Endothelial cell of umbilical vein (primary cell): ENCODE results near the gene RHBDD3. TPM values are rescaled to one million over a fixed set of nuclear protein-coding genes. Genes with fewer than 3 reads are reported as not detected.

Experiments
- BruUV-seq: library from RNA; stranded (reverse); fragments of 400-500 nt; replicated peaks from 2 replicates; lab custom pipeline; 2021; lab: Mats Ljungman, UMichigan
- CTCF ChIA-PET: fragments of 300-600, 350-600 bp; sonication (Branson Sonifier 250); formaldehyde crosslinking; loops from one replicate; lab custom pipeline; 2021; ENCODE audit warnings: antibody characterized with exemption, inconsistent platforms; lab: Charles Lee
- POLR2A ChIA-PET: fragments of 300-600, 350-600 bp; sonication (Branson Sonifier 250); formaldehyde crosslinking; loops from one replicate; lab custom pipeline; 2021; ENCODE audit warnings: antibody characterized with exemption, inconsistent platforms; lab: Charles Lee
- DNase-seq: peaks from one replicate; pipeline ENCODE4 v3.0.0-alpha.2; 2011; ENCODE audit warnings: low read depth, low spot score
- FAIRE-seq: peaks from 2 replicates; lab custom pipeline; 2011; peaks lifted over from hg19 to GRCh38; lab: Jason Lieb, UNC
- H2AFZ ChIP-seq: 2 replicates; pipeline ENCODE4 v1.6.0; 2012; ENCODE audit warnings: low read depth, low read length, control low read depth, inconsistent platforms
- H3K27ac ChIP-seq: 2 replicates; pipeline ENCODE4 v1.5.1; 2011; ENCODE audit warnings: low read depth, mild to moderate bottlenecking, control low read depth, low read length, moderate library complexity; ENCODE audit not compliant: insufficient read depth
- H3K27me3 ChIP-seq, 2 experiments: 2 replicates each; pipeline versions ENCODE4 v1.6.0 to v1.6.1; 2011; ENCODE audit warnings: low read length in 2 of 2, mixed read lengths in 1 of 2; ENCODE audit not compliant: control insufficient read depth in 2 of 2, insufficient read depth in 2 of 2
- H3K36me3 ChIP-seq, 2 experiments: 2 replicates in 1 of 2; 3 replicates in 1 of 2; pipeline ENCODE4 v1.5.1; 2011; ENCODE audit warnings: low read length in 2 of 2, mild to moderate bottlenecking in 1 of 2, moderate library complexity in 1 of 2; ENCODE audit not compliant: control insufficient read depth in 2 of 2, insufficient read depth in 2 of 2; ENCODE audit errors: extremely low read depth in 1 of 2
- H3K4me1 ChIP-seq: 3 replicates; pipeline ENCODE4 v1.5.1; 2011; ENCODE audit warnings: mild to moderate bottlenecking, low read length; ENCODE audit not compliant: control insufficient read depth, insufficient read depth; ENCODE audit errors: extremely low read depth
- H3K4me2 ChIP-seq: 2 replicates; pipeline ENCODE4 v1.6.1; 2011; ENCODE audit warnings: low read length, control low read depth, mixed read lengths; ENCODE audit not compliant: insufficient read depth
- H3K4me3 ChIP-seq, 3 experiments: fragments of 200-600 bp in 1 of 3; sonication (generic), shearing (Covaris generic) in 1 of 3; replicated peaks in 1 of 3; 2 replicates each; pipeline ENCODE4 v1.5.1; 2011 to 2016; ENCODE audit warnings: control low read depth in 3 of 3, low read length in 3 of 3, mild to moderate bottlenecking in 2 of 3, inconsistent platforms in 1 of 3, low read depth in 1 of 3, moderate library complexity in 1 of 3; ENCODE audit not compliant: insufficient read depth in 1 of 3
- H3K79me2 ChIP-seq: 2 replicates; pipeline ENCODE4 v1.6.0; 2012; ENCODE audit warnings: low read length, inconsistent platforms; ENCODE audit not compliant: control insufficient read depth, insufficient read depth
- H3K9ac ChIP-seq: replicated peaks from 2 replicates; pipeline ENCODE3; 2011; ENCODE audit warnings: low read length, control low read depth; ENCODE audit not compliant: insufficient read depth; ENCODE audit errors: extremely low read depth
- H3K9me1 ChIP-seq: replicated peaks from 3 replicates; pipeline ENCODE4 v1.6.0; 2011; ENCODE audit warnings: mild to moderate bottlenecking, low read length; ENCODE audit not compliant: control insufficient read depth, insufficient read depth; ENCODE audit errors: extremely low read depth
- H3K9me3 ChIP-seq: replicated peaks from 2 replicates; pipeline ENCODE4 v1.5.1; 2012; ENCODE audit warnings: low read length, inconsistent platforms; ENCODE audit not compliant: control insufficient read depth, insufficient read depth
- H4K20me1 ChIP-seq: replicated peaks from 2 replicates; pipeline ENCODE3; 2011; ENCODE audit warnings: mild to moderate bottlenecking, low read length; ENCODE audit not compliant: control insufficient read depth, insufficient read depth; ENCODE audit errors: extremely low read depth
- EZH2 ChIP-seq: IDR thresholded peaks from 2 replicates; pipeline ENCODE4 v1.6.1; 2012; ENCODE audit warnings: borderline replicate concordance, low read depth, mild to moderate bottlenecking, moderate library complexity, low read length, inconsistent platforms; ENCODE audit not compliant: severe bottlenecking
- FOS ChIP-seq: IDR thresholded peaks from 2 replicates; pipeline ENCODE4 v1.6.1; 2011; ENCODE audit warnings: mild to moderate bottlenecking, low read length, moderate library complexity, borderline replicate concordance; ENCODE audit not compliant: insufficient read depth
- GATA2 ChIP-seq: IDR thresholded peaks from 2 replicates; pipeline ENCODE4 v1.7.0; 2011; ENCODE audit warnings: low read depth, mild to moderate bottlenecking, moderate library complexity, mixed read lengths, low read length; ENCODE audit not compliant: insufficient read length, insufficient read depth
- JUN ChIP-seq: IDR thresholded peaks from 2 replicates; pipeline ENCODE4 v1.6.1; 2011; ENCODE audit warnings: borderline replicate concordance, low read depth; ENCODE audit not compliant: insufficient read length, insufficient read depth
- MYC ChIP-seq: IDR thresholded peaks from one replicate; pipeline ENCODE4 v1.6.1; 2011; ENCODE audit warnings: mild to moderate bottlenecking, low read depth, low read length
- POLR2A ChIP-seq: IDR thresholded peaks from 2 replicates; pipeline ENCODE4 v1.6.1; 2012; ENCODE audit warnings: low read depth, mild to moderate bottlenecking, control low read depth, low read length
- POLR2AphosphoS5 ChIP-seq: IDR thresholded peaks from 2 replicates; pipeline ENCODE4 v1.6.1; 2012; ENCODE audit warnings: low read depth, mild to moderate bottlenecking, control low read depth, low read length, moderate library complexity; ENCODE audit not compliant: insufficient read depth
- dilution Hi-C: fragments of 300-500 bp; cut with MboI; formaldehyde crosslinking; loops from one replicate; pipeline ENCODE4 v1.15.0; 2019; ENCODE audit warnings: low sequenced_read_pairs; ENCODE audit not compliant: extremely low pct_ligation_motif_present
- intact Hi-C: fragments of 100-400 bp; cut with micrococcal nuclease; formaldehyde crosslinking; loops from one replicate; pipeline ENCODE4 v1.10.0; 2022
- polyA plus RNA-seq, 4 experiments: library from polyadenylated mRNA; depleted of rRNA in 3 of 4; stranded (reverse) in 3 of 4; unstranded in 1 of 4; fragments of >200 nt; gene quantifications; 2 replicates each; pipeline versions ENCODE4 v1.2.1 to v1.2.3, GENCODE V29; 2011 to 2012; ENCODE audit warnings: missing spikeins in 1 of 4
- total RNA-seq: library from RNA; stranded (reverse); gene quantifications from 2 replicates; pipeline ENCODE4 v1.2.3, GENCODE V29; 2021
- TF ChIP-seq, protein P1 (sequence below), 2 donors: IDR thresholded peaks; 1 replicate in 1 of 2; 2 replicates in 1 of 2; pipeline ENCODE4 v1.5.1; 2011; ENCODE audit warnings: low read length in 2 of 2, mild to moderate bottlenecking in 2 of 2, moderate library complexity in 2 of 2, control low read depth in 1 of 2, inconsistent platforms in 1 of 2, low read depth in 1 of 2; ENCODE audit not compliant: insufficient read depth in 1 of 2; ENCODE audit errors: extremely low read depth in 1 of 2
- TF ChIP-seq, protein P2 (sequence below): IDR thresholded peaks from 2 replicates; pipeline ENCODE4 v1.6.1; 2011; ENCODE audit not compliant: insufficient read depth, insufficient read length

Gene RHBDD3
- total and polyA plus RNA-seq, 2 donors (not counting 3 experiments of a cell fraction or from before 2014, with no cell fraction given), result 31.3 to 37.2 TPM

DNA sequence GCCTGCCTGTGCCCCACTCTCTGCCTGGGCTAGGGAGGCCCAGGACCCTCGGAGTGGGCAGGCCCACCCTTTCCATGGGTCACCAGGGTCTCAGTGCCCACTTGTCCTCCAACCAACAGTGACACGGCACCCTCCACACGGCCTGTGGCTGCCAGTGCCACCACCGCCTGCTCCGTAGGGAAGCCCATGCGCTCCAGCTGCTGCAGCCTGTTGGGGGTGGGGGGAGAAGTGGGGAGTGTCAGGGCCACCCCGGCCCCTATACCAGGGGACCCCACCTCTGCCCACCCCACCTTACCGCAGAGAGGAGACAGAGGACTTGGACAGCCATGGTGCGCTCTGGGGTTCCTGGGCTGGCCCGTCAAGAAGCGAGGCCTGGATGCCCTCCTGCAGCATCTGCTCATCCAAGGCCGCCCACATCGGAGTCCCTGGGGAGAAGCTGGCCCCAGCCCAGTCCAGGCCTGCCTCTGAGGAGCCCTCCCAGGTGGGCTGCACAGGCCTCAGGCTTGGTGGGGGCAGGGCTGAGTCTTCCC lies 7.7 kb downstream of the RHBDD3 start:
- CTCF ChIA-PET, result interaction anchor here (1.3 kb wide), 1 partner anchor 57 kb away, joined by 3 read pairs; no protein-coding TSS in a partner anchor
- dilution Hi-C loops, result no loop called here
- Histone ChIP-seq H3K27ac (no peak overlapping the region), H3K36me3 (peaks cover 0 to 13% of the 10 kb centered on the region in 2 experiments), H3K9ac (no peak overlapping the region), H3K79me2 (no peaks in the 10 kb centered on the region), H4K20me1 (no peaks in the 10 kb centered on the region), H3K9me3 (no peaks in the 10 kb centered on the region), H3K4me1 (no peaks in the 10 kb centered on the region), H3K4me3 (no peak overlapping the region), H2AFZ (no peak overlapping the region), H3K4me2 (no peak overlapping the region), H3K27me3 (no peaks in the 10 kb centered on the region), H3K9me1 (no peaks in the 10 kb centered on the region)
- POLR2A ChIA-PET, result interaction anchor here (1.7 kb wide), 1 partner anchor 11 kb away, joined by 3 read pairs; no protein-coding TSS in a partner anchor
- FAIRE-seq, result no peak
- no TSS peak for BruUV-seq
- DNase-seq, result no peak
- intact Hi-C loops, result no loop called here
- TF ChIP-seq, protein P1, sequence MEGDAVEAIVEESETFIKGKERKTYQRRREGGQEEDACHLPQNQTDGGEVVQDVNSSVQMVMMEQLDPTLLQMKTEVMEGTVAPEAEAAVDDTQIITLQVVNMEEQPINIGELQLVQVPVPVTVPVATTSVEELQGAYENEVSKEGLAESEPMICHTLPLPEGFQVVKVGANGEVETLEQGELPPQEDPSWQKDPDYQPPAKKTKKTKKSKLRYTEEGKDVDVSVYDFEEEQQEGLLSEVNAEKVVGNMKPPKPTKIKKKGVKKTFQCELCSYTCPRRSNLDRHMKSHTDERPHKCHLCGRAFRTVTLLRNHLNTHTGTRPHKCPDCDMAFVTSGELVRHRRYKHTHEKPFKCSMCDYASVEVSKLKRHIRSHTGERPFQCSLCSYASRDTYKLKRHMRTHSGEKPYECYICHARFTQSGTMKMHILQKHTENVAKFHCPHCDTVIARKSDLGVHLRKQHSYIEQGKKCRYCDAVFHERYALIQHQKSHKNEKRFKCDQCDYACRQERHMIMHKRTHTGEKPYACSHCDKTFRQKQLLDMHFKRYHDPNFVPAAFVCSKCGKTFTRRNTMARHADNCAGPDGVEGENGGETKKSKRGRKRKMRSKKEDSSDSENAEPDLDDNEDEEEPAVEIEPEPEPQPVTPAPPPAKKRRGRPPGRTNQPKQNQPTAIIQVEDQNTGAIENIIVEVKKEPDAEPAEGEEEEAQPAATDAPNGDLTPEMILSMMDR (IDR thresholded peaks at IDR 0.05; ENCODE audit: extremely low read depth in 1 of 2, insufficient read depth in 1 of 2, low read depth in 1 of 2, low read length in 2 of 2), result no peak
- TF ChIP-seq, protein P2, sequence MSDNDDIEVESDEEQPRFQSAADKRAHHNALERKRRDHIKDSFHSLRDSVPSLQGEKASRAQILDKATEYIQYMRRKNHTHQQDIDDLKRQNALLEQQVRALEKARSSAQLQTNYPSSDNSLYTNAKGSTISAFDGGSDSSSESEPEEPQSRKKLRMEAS, result no peak
- TF ChIP-seq GATA2 (no peak), MYC (no peak), FOS (no peak), POLR2A (no peak), POLR2AphosphoS5 (no peak), EZH2 (no peak), JUN (no peak)
